GM06990 (cell line): ENCODE measurements around the gene PLCG2.

Experiments used
- DNase-seq: peaks from one replicate; pipeline ENCODE4 v3.0.0-alpha.2; 2011; ENCODE audit not compliant: insufficient read length; ENCODE audit errors: extremely low read depth
- H3K27me3 ChIP-seq: replicated peaks from 2 replicates; pipeline ENCODE4 v1.6.0; 2011; ENCODE audit warnings: low read length; ENCODE audit not compliant: control insufficient read depth, insufficient read depth
- H3K36me3 ChIP-seq: 2 replicates; pipeline ENCODE4 v1.5.1; 2011; ENCODE audit warnings: low read length; ENCODE audit not compliant: control insufficient read depth, insufficient read depth
- H3K4me3 ChIP-seq: replicated peaks from 2 replicates; pipeline ENCODE4 v1.5.1; 2011; ENCODE audit warnings: low read depth, mild to moderate bottlenecking, control low read depth, low read length
- TF ChIP-seq, protein P1 (sequence below): IDR thresholded peaks from 2 replicates; pipeline ENCODE4 v1.5.1; 2011; ENCODE audit warnings: low read length, control low read depth, mild to moderate bottlenecking, inconsistent platforms; ENCODE audit not compliant: insufficient read depth, poor library complexity, severe bottlenecking

PLCG2 gene

DNA sequence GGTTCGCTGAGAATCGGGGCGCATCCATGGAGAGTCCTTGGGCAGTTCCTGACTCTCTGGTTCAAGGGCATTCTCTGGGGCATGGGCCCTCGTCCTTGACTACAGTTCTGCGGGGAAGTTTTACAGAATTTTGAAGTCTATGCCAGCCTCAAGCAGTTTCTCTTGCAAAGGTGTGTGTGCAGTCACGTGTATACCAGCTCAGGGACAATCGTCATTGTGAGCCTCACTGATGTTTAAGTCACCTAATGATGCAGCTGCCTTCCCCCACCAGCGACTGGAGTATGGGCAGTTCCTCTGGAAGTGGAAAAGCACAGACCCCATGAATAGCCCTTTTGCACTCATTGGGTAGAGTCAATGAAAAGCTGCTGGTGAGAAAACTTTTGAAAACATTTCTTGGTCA, 1.3 kb downstream of the PLCG2 start:
- peak overlapping the region; percentile 92 for H3K4me3 ChIP-seq
- H3K27me3 ChIP-seq = no peaks in the 10 kb centered on the region
- TF ChIP-seq, protein P1, sequence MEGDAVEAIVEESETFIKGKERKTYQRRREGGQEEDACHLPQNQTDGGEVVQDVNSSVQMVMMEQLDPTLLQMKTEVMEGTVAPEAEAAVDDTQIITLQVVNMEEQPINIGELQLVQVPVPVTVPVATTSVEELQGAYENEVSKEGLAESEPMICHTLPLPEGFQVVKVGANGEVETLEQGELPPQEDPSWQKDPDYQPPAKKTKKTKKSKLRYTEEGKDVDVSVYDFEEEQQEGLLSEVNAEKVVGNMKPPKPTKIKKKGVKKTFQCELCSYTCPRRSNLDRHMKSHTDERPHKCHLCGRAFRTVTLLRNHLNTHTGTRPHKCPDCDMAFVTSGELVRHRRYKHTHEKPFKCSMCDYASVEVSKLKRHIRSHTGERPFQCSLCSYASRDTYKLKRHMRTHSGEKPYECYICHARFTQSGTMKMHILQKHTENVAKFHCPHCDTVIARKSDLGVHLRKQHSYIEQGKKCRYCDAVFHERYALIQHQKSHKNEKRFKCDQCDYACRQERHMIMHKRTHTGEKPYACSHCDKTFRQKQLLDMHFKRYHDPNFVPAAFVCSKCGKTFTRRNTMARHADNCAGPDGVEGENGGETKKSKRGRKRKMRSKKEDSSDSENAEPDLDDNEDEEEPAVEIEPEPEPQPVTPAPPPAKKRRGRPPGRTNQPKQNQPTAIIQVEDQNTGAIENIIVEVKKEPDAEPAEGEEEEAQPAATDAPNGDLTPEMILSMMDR = no peak
- no peaks in the 10 kb centered on the region; the same call in none of the 2 replicates for H3K36me3 ChIP-seq
- DNase-seq = no peak

DNA sequence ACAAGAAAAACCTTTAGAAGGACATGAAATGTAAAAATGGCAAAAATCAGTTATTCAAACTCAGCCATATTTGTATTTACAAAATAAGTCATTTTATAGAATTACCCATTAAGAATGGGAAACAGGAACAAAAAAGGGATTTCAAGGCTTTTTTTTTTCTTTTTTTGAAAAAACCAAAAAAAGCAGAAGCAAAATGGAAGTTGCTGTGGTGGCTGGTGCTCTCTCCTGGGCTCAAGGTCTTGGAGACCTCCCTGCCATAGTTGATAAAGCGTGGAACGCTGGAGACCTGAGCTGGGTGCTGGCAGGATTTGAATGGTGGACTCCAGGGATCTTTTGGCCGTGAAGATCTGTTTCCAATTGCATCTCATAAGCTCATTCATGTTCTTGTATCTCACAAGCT, 3.1 kb downstream of the PLCG2 start:
- peak overlapping the region; percentile 48 for H3K4me3 ChIP-seq
- TF ChIP-seq, protein P1 = no peak
- no peaks in the 10 kb centered on the region for H3K27me3 ChIP-seq
- DNase-seq = no peak
- H3K36me3 ChIP-seq = peaks cover 8% of the 10 kb centered on the region

DNA sequence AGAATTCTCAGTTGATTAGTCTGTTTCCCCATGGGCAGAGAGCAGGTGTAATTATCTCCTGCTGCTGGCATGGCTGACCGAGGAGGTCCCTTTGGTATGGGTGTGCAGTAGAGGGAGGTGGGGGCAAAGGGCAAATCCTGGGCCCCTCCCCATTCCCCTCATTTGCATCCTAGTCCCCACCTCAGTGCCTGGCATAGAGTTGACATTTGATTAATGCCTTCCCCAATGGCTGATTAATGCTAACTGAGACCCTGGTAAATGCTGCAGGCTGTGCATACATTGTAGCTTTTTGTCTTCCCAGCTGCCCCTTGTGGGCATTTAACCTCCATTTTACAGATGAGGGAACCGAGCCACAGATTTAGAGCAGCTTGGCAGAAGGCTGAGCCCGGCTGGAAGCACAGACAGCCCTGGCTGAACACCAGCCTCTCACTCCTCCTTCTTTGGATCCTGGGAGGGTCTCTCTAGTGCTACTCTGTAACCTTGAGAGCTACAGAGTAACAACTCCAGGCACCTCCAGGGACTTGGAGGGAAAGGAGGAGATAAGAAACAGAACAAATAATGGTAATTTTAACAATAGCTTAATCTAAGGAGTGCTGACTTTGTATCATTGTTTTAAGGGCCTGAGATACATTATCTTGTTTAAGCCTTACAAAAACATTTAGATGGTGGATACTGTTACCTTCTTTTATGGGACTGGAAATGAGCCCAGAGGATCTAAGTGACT, 5.1 kb downstream of the PLCG2 start:
- H3K27me3 ChIP-seq = no peaks in the 10 kb centered on the region
- H3K36me3 ChIP-seq = peaks cover 13% of the 10 kb centered on the region

DNA sequence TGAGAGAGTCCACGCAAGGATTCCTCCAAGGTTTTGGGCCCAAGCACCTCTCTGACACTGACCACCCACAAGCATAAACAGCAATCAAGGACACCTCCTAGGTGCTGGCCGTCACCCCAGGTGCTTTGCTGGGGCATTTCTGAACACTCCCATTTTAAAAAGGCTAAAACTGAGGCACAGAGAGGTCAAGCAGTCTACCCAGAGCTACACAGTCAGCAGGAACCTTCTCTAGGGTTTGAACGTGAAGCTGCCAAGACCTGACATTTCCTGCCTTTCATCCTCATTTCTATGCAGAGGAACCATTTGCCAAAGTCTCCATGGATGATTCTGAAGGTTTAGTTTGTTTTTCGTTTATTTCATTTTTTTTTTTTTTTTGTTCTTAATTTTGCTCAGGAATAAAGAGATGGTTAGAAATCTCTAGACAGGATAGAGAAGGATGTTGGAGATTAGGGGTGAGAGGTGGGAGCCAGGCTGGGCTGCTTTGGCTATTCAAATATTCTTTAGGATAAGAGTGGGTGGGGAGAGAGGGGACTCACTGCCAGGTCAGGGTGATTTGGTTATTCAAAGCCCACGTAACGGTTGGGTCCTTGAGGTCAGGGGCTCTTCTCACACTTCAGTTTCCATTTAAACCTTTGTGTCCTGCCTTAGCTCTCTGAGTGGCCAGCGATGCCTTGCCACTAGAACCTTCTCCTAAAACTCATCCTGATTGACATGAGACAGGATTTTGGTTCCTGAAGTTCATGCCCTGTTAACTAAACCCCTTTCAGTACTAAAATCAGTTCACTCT, 6.2 kb downstream of the PLCG2 start:
- H3K36me3 ChIP-seq = peaks cover 20% of the 10 kb centered on the region
- no peaks in the 10 kb centered on the region for H3K27me3 ChIP-seq
- TF ChIP-seq, protein P1 = no peak
- peak overlapping the region; percentile 13 for H3K4me3 ChIP-seq
- no peak for DNase-seq

More for the DNA sequence above, 5.1 kb downstream of the PLCG2 start:
- TF ChIP-seq, protein P1 = no peak
- peak overlapping the region; percentile 51 for H3K4me3 ChIP-seq
- no peak for DNase-seq

DNA sequence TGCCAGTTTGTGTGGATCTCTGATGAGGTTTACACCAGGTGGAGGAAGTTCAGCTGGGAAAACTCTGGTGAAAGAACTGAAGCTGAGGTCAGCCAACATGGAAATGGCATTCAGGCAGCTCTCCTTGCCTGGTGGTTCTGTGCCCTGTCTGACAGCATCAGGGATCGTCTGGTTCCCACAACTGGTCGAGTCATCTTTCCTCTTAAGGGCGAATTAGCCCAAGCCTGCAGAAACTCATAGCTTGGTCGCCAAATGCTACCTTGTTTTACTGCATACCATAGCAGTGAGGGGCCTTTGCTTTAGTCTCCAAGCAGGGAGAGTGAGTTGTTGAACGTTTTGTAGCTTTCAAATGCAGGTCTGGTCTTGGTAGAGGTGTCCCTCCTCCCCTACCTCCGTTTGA, 7.2 kb downstream of the PLCG2 start:
- H3K27me3 ChIP-seq = no peaks in the 10 kb centered on the region
- no peak for DNase-seq
- TF ChIP-seq, protein P1 = no peak
- H3K36me3 ChIP-seq = peaks cover 26% of the 10 kb centered on the region
- peak overlapping the region; percentile 13 for H3K4me3 ChIP-seq
